Myocyte (in vitro differentiated cells): ENCODE data around the gene FOXF1. TPM values are rescaled to one million over a fixed set of nuclear protein-coding genes. Genes with fewer than 3 reads are reported as not detected.

Source experiments
- DNase-seq: peaks from one replicate; pipeline ENCODE4 v3.0.0-alpha.2; 2012; ENCODE audit warnings: low read depth
- total RNA-seq: library from RNA; depleted of rRNA; stranded (reverse); fragments of >200 nt; gene quantifications from 2 replicates; pipeline ENCODE4 v1.2.3, GENCODE V29; 2014

The FOXF1 gene
- total RNA-seq, 1 donor from 2014 or later: not detected

DNA sequence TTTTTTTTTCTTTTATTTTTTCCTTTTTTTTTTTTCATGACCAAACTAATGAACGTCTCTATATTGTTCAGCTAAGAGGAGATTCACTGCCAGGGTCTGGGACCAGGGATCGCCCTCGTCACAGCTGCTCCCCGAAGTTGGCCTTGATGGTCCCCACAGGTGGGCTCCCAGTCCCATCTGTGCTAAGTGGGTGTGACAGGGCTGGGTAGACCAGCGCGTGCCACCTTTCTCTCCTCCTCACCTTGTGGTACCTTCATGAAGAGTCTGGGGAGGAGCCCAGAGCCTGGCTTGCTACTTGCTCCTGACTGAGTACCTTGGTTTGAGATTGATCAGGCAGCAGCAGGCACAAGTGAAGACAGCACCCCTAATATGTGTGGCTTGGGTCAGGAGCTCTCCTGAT, 6.5 kb upstream of the FOXF1 start:
- DNase-seq: no peak

DNA sequence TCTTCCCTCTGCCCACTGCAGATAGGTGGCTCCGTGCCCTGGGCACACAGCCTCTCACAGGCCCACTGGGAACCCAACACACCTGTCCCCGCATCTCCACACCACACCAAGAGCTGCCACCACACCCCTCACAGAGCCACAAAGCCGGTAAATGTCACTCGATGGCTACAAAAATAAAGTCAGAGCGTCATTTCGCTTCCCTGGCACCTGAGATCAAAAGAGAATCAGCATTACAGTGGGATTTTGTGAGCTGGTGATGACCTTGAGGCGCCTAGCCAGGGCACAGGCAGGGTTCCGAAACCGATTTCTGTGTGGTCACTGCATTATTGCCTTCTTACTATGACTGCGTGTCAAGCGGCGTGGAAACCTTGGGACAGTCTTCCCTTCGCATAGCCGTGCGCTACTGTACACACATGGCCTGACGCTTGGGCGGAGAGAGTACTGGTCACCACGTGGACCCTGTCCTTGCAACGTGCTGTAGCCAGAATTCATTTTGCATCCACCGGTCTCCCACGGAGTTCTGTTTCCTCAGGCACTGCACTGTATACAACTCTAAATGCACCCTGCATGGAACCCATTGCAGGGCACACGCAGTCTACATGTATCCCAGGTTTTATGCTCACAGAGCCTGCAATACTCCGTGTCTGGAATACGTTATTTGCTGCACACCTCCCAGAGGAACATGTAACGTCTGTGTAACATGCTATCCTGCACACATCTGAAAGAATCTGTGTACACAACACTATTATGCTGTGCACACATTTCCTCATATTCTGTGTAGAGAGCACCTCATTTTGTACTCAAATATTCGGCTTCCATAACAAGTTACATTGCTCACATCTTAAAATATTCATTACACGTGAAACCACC, 5.8 kb upstream of the FOXF1 start:
- DNase-seq: no peak

DNA sequence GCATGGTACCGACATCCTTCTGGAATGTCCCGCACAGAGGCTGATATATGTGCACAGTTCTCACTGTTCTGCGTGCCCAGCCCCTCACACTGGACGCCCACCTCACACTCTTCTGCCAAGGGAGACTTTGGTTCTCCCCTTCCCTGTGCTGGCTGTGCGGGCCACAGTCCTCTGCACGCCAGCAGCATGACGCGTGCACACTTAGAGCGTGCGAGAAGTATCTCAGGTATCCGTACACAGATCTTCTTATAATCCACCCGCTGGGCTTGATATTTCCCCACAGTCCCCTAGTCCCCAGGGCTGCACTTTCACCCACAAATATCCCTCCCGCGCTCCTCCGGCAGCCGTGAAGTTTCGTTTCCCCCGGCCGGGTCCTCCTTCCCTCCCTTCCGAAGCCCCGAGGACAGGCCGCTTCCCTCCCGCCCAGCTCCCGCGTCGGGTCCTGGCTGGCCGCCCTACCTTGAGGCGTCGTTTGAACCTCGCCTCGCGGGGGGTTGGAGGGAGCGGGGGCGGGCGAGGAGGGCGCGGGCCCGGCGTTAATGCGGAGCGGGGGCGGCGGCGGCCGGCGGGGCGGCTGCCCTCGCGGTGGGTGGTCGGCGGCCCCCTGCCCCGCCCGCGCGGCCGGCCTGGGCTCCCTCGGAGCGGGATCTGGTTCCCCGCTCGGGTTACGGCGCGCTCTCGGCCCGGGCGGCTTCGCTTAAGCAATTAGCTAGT, 5.0 kb upstream of the FOXF1 start:
- DNase-seq: no peak

DNA sequence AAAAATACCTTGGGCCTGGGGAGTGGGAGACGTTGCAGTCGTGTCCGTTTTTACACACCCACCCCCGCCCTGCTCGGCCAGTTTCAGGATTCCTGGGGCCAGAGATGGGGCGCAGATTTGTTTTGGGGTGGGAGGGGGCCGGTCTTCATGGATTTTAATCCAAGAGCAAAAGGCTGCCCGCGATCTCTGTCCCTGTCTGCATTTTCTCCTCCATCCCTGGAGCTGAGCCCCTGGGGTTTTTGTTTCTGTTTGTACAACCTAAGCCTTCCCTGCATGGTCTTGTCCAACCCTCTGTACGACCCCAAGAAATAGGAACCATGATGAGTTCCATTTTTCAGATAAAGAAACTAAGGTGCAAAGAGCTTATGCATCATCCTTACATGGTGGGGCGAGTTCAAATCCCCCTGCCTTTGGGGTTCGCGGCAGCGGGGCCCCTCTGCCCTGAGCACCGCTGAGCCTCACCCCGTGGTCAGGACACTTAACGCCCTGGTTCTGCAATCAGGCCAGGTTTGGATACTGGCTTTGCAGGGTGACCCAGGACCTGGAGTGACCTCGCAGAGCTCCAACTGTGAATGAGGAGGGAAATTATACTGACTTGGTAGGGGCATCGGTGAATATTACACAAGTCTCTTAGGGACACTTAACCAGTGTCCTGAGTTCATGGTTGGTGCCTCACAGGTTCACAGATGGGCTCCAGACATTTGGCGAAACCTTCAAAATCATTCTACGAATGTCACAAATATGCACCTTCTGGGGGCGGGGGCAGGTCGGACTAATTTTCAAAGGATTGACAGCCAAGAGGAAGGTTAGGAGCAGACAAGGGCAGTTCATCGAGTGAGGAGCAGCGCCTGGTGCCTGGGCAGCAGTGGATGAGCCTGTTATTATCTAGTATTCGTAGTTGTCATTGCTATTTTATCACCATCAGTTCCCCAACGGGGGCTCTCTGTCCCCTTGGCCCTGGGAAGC, 4.1 kb upstream of the FOXF1 start:
- no peak for DNase-seq

DNA sequence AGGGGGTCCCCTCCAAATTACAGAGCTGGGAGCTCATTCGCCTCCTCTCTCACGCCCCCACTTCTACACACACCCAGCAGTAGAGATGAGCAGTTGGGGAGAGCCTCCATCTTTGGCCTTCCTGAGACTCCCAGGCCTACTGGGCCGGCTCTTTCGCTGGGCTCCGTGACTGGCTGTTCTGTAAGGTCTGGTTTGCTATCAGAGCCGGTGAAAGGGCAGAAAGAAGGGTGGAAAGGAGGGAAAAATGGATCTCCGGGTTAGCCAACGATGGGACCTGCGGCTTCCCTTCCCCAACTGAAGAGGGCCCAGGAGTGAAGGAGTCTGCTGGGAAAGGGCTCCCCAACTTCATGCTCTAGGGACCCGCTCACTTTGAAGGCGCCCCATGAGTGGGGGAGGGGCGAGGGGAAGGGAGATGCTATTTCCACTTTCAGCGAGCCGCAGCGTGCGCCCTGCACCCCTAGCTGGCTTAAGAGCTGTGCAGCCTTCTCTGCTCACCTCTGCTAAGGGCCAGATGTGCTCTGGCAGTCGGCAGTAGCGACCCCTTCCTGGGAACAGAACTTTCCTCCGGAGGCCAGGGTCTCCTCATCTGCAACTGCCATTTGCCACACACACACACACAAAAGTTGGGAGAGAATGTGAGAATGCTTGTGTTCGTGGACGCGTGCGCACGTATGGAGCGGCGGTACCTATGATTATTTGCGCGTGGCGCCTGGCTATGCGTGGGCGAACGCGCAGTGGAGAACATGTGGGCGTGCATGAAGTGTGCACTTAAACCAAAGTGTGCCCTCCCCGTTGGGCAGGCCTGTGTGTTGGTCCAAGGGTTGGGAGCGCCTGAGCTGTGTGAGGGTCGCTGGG, 2.9 kb upstream of the FOXF1 start:
- no peak for DNase-seq

DNA sequence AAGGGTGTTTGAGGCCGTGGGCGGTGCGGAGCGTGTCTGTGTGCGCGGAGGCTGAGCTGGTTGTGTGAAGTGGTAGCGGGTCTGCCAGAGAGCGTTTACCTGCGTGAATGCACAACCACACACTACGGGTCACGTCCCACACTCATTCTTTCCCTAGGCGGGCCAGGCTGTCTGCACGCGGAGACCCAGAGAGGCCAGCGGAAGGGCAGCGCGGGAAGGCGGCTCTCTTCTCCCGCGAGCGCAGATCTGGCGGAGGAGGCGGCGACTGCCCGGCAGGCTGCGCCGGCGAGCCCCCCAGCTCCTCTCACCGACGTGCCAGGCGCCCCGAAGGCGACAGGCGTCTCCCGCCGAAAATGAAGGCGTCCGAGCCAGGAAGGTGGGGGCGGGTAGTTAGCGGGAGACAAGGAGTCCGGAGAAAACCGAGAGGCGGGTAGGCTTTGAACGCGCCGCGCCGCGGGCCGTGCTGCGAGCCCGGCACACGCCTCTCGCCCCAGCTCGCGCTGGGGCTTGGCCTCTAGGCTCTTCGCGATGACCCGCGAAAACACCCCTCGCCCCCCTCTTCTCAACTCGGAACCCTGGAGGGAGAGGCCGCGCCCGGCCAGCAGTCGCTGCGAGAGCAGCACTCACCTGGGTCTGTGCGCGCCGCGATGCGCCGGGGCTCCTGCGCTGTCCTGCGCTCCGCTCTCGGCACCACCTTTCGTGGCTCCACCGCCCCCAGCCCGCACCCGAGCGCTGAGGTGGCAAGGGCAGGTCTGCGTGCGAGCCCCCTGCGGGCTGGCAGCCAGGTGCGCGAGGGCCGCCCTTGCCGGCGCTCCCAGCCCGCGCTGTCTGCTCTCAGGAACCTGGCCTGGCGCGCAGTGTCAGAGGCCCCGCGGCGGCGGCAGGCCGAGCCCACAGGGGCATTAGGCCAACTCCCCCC, 2.0 kb upstream of the FOXF1 start:
- no peak for DNase-seq

DNA sequence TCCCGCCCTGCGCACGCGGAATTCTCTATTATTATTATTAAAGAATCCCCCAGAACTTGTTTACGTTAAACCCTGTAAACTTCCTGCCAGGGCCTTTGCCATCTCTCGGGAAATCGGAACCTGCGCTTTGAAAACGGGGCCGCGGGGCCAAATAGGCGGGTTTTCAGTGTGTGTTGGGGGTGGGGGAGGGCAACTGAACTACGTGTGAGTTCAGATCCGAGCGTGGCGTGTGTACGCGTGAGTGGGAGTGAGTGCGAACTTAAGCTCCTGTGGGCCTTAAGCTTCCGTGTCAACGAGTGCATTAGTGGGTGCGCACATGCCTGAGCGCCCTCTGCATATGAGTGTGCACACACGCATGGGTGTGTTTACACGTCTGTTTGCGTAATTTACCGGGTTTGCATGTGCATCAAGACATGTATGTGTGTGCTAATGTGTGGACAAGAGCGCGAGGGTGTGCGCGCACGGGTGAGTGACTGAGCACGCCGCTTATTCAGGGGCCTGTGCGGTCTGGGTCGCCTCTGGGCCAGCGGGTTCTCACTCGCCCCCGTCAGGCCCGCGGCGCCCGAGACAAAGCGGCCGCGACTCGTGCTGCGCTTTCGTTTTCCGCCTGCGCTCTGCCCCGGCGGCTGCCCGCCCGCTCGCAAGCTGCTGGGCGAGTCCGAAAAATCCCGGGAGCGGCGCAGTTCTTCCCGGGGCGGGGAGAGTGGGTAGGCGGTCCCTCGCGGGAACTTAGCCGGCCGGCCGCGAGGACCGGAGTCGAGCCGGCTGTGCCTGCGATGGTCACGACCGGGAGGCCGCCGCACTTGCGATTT, 1.2 kb upstream of the FOXF1 start:
- DNase-seq: peak; percentile 37

DNA sequence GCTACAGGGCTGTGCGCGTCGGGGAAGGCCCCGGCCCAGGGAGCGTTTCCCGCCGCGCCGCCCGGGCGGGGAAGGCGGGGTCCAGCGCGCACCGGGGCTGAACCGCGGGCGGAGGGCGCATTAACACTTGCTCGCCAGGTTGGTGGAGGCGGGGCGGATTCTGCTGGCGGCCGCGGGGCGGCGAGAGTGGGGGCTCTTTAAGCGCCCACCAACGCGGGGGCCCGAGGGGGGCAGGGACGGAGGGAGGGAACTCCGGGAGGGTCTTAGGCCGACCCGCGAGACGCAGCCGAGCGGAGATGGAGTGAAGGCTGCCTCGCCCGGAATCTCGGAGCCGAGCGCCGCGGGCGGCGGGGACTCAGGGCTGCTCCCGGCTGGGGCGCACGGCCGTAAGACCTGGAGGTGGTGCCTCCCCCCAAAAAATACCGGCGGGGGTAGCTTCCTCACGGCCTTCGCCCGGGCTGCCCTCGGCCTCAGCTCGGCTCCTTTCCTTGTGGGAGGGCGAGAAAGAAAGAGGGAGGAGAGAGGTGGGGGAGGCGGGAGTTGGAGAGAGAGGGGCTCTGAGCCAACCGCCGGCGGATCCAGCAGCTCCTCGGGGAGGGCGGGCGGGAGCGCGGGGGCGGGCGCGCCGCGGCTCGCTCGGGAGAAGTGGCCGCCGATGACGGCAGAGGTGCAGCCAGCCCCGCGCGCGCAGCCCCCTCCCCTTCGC, 415 bp upstream of the FOXF1 start:
- no peak for DNase-seq

DNA sequence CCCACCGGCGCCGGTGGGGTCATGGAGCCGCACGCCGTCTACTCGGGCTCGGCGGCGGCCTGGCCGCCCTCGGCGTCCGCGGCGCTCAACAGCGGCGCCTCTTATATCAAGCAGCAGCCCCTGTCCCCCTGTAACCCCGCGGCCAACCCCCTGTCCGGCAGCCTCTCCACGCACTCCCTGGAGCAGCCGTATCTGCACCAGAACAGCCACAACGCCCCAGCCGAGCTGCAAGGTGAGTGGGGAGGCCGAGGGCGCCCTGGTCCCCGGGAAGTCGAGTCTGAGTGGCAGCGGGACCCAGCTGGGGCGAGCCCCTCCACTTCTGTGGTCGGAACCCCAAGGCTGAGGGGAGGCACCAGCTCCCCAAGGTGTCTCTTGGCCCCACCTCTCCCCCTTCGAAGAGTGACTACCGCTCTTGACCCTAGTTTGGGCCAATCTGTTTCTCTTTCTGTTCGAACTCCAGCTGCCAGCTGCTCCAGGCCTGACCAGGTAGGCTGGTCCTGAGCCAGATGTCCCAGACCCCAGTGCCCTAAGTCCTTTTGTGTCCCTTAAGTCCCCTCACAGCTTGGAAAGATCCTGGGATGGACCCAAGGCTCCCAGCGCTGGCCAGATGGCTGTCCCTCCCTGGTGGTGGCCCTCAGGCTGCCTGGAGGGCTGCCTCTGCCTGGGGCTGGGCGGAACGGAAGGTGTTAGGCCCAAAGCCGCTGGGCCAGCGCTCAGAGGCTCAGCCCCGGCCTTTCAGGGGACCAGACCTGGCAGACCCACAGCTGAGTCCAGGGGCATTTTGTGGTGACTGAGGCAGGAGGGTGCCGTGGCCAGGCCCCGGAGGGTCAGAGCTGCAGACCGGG, 1.2 kb downstream of the FOXF1 start:
- DNase-seq: no peak

DNA sequence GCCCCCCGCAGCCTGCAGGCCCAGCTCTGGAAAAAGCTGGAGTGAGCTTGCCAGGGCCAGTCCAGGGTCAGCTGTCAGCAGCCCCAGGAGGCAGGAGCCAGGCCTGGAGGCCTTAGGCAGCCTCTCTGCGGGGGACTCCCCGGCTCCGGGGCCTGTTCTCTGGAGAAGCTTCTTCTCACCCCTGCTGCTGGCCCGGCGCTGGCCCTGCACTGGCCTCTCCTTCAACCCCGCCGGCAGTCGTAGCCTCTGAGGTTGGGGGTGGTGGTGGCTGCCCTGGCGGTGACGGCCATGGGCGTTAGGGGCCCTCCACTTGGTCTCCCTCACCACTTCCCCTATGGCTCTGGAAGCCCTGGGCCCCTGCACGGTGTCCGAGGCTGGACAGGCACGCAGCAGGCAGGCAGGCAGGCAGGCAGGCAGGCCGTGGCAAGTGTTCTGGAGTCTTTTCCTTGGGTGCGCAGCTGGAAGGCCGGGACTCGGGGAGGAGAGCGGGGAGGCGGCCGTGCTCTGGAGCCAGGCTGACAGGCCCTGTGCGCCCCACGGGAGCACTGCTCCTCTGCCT, 2.1 kb downstream of the FOXF1 start:
- DNase-seq: no peak

DNA sequence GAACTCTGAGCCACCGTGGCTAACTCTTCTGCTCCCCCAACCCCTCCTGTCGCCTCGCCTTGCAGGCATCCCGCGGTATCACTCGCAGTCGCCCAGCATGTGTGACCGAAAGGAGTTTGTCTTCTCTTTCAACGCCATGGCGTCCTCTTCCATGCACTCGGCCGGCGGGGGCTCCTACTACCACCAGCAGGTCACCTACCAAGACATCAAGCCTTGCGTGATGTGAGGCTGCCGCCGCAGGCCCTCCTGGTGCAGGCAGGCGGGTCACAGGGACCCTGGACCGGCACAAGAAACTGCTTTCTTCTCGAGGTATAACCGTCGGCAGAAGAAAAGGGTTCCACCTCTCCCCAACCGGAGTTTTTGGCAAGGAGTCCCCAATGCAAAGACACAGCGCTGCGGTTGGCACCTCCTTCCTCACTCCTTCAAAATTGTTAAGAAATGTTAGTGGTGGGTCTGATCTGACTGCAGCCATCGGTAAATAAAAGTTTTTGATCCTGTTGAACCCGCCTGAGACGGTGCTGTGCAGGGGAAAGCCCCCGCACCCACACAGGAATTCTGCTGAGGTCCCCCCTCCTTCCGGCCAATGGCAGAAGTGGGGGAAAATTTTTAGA, 2.6 kb downstream of the FOXF1 start:
- DNase-seq: no peak

DNA sequence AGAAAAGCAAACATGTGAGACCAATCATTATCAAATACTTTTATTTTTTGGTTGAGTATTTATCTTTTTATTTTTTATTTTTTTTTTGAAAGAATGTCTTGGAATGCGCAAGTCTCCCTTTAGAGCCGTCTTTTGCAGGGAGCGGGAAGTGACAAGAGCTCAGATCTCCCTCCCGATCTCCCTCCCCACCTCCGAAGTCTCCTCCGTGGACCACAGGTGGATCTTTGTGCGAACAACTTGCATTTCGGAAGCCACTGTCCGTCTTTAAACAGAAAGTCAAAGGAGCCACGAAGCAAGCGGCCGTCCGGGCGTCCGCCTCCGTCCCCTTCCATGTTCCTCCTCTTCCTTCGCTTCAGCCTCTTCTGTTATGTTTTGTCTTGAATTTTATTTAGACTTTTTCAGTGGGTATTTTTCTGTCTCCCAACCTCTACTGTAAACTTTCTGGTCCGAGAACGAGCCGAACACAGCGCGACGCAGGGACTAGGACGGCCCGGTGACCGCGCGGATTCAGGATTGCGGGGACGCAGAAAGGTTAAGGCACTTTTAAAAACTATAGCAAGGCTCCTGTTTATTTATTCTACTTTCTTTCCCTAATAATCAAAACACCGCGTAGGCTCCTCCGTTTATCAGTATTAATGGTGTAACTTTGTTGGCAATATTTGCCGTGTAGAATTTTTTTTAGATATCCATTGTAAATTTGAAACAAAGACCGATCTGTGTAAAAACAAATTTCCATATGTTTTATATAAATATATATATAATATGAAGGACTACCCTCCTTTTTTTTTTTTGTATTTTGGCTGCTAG, 3.3 kb downstream of the FOXF1 start:
- DNase-seq: no peak

DNA sequence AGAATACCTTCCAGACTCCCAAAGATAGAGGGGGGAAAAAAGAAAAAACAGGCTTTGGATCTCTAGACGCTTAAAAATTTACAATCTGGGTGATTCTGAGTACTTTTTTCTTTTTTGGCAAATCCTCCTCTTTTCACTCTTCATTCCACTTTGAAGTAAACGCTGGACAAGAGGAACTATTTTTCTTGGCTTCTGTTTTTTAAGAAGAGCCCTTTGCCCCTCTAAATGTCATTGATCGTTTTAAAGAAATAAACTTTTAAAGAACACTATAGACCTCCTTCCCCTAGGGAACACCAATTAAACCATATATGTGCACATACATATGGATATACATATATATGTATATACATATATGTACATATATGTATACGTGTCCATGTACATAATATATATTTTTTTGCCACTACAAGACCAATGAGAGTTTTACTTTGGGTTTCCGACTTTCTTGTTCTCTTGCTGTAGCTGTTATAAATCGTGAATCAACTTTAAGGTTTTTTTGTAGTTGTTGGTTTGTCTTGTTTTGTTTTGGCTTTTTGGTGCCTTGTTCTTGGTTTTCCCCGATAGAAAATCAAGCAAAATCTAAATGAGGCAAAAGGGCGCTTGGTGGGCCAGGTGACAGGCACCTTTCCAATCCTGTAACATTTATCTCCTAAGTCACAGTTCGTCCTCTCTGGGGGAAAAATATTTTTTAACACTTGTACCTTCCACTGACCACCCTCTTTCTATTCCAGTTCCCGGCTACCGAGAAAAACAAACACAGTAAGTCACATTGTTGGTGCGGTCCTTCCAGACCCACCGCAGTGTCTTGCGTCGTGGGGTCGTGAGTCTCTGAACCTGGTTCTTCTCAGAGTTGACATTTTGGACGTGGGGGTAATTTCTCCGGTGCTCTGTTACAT, 4.4 kb downstream of the FOXF1 start:
- DNase-seq: no peak

DNA sequence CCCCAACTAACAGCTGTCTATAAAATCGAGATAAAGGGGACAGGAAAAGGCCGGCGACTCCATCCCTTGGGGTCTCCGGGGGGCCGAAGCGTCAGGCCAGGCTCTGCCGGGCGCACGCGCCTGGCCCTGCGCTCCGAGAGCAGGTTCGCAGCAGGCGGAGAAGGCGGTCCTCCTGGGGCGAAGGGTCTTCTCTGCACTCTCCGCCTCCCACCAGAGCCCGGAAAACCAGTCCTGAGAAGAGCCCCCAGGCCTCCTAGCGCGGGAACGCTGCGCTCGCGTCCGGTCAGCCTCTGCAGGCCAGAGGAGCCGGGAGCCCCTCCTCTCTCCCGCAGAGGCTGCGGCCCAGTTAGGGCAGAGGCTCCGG, 5.1 kb downstream of the FOXF1 start:
- DNase-seq: no peak
